Measurements from ENCODE around the gene LPP. TPM values are rescaled to one million over a fixed set of nuclear protein-coding genes. Genes with fewer than 3 reads are reported as not detected.

Gene LPP
- total and polyA plus RNA-seq, 9 of the 15 experiments (the other 6 are each of a cell fraction or from before 2014, with no cell fraction given), result 0.07 to 0.18 TPM; not detected in 7

DNA sequence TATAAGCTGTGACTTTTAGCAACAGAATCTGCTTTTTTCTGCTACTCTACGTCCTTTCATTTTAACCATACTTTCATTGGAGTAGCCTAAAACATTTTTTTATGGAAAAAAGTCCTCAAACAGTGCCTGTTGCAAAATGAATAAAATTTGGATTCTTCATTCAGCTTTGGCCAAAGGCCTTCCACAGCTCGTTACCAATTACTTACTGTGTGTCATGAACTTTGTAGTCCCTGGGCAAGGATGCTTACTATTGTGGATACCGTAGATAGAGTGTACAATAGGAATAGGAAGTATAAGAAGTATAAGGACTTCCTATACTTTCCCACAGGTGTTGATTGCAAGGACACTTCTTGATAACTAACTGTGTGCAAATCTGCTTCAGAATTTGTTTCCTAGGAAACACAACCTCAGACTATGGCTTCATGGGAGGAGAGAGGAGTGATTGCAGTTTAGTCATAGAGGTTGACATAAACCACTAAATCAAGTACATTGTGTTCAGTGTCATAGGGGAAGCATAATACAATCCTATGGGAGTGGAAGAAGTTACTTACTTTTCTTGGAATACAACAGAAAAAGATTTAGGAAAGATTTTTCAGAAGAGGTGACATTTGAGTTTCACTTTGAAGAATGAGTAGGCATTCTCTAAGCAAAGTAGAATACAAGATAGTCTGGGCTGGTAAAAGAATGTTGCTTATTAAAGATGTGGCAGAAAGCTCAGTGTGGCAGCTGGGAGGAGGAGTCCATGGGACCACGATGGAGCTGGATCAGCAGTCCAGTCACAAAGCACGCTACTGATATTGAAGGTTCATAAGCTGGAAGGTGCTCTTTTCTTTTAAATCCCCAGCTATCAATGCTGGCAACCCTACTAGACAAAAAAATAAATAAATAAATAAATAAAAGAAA lies 708.1 kb downstream of the LPP start (continued):
- TF ChIP-seq MYC (IDR thresholded peaks at IDR 0.05; ENCODE audit: low read depth, low read length) (no peak), MYC (CRISPR knock-in tag; IDR thresholded peaks at IDR 0.05; ENCODE audit: borderline replicate concordance, low read depth) (no peak), SRF (CRISPR knock-in tag; IDR thresholded peaks at IDR 0.05) (no peak)

- ATAC-seq (no peak), DNase-seq (ENCODE audit: extremely low read depth in 1 of 4, low spot score in 3 of 4) (no peak), FAIRE-seq (no peak)
- Histone ChIP-seq H2AFZ (ENCODE audit: low read depth, low read length) (no peak overlapping the region), H3K9me3 (replicated peaks; ENCODE audit: control insufficient read depth, insufficient read depth, low read depth, low read length) (no peaks in the 10 kb centered on the region), H3K27ac (ENCODE audit: extremely low read depth, low read depth, low read length) (no peak overlapping the region), H3K4me3 (no peak overlapping the region), H3K4me2 (ENCODE audit: insufficient read depth, low read length) (no peak overlapping the region), H3K79me2 (ENCODE audit: control insufficient read depth, insufficient read depth, low read length) (no peaks in the 10 kb centered on the region), H3K36me3 (ENCODE audit: control insufficient read depth, insufficient read depth, low read length) (no peaks in the 10 kb centered on the region), H3K27me3 (ENCODE audit: control insufficient read depth in 2 of 2, insufficient read depth in 2 of 2, low read length in 2 of 2) (no peaks in the 10 kb centered on the region), H4K20me1 (replicated peaks; ENCODE audit: control insufficient read depth, insufficient read depth, low read length) (no peaks in the 10 kb centered on the region), H3K4me1 (replicated peaks in 1 of 2; ENCODE audit: control insufficient read depth in 2 of 2, insufficient read depth in 2 of 2, low read length in 2 of 2) (no peaks in the 10 kb centered on the region), H3K9ac (ENCODE audit: insufficient read depth in 1 of 2, low read depth in 2 of 2, low read length in 2 of 2) (no peak overlapping the region), H3K9me1 (ENCODE audit: control insufficient read depth, insufficient read depth, low read length) (no peaks in the 10 kb centered on the region)
- POLR2A ChIA-PET, result no interaction called here
- BruUV-seq (replicated peaks), result no TSS peak
- intact Hi-C loops (cut with micrococcal nuclease) (no loop called here), in situ Hi-C loops (cut with MboI) (no loop called here)
- no peak for TF ChIP-seq HLTF (IDR thresholded peaks at IDR 0.05)
- no peak for TF ChIP-seq PBX2 (CRISPR knock-in tag; IDR thresholded peaks at IDR 0.05; ENCODE audit: low read depth)
- TF ChIP-seq PBX2 (tag; conservative IDR thresholded peaks at IDR 0.05; ENCODE audit: low read depth), result no peak
- TF ChIP-seq ESRRB (CRISPR knock-in tag; IDR thresholded peaks at IDR 0.05; ENCODE audit: borderline replicate concordance), result no peak
- no peak for TF ChIP-seq ZNF696 (CRISPR knock-in tag; conservative IDR thresholded peaks at IDR 0.05)
- TF ChIP-seq PTTG1 (tag; IDR thresholded peaks at IDR 0.05; ENCODE audit: low read depth), result no peak
- TF ChIP-seq FOXK1 (CRISPR knock-in tag; IDR thresholded peaks at IDR 0.05; ENCODE audit: borderline replicate concordance), result no peak
- TF ChIP-seq ZC3H11A (IDR thresholded peaks at IDR 0.05; ENCODE audit: low read depth, low read length), result no peak
- TF ChIP-seq ZNF263 (CRISPR knock-in tag; IDR thresholded peaks at IDR 0.05; ENCODE audit: borderline replicate concordance), result no peak
- CTCF ChIA-PET (ENCODE audit: low intra/inter-chr PET ratio), result no interaction called here
- WGBS (ENCODE audit: insufficient coverage, low coverage, missing lambda C conversion rate), result 0% methylated on average over 3 of the region's 3 CpGs
Measured at GRCh38 chr3:188863999-188864406, 710.0 kb downstream of the LPP start.

Data from K562 (cell line).